GM21526 (cell line): ENCODE results near the gene ESR2.
"Not testable (repeated sequence)": the region's sequence is repeated elsewhere in the genome, so short reads cannot be mapped to it uniquely, and the experiment has no call there.

ENCODE experiments used
- ATAC-seq: cut with Tn5 transposase; IDR thresholded peaks from one replicate; pipeline ENCODE4 v1.9.1; 2021; ENCODE audit warnings: moderate library complexity; ENCODE audit not compliant: unreplicated experiment, low FRiP score

Gene ESR2

GRCh38 chr14:64227856-64228255 lies 66.3 kb downstream of the ESR2 start:
- ATAC-seq, result no peak

GRCh38 chr14:64225151-64225757 lies 68.9 kb downstream of the ESR2 start:
- ATAC-seq, result no peak

GRCh38 chr14:64221391-64222003 lies 72.7 kb downstream of the ESR2 start:
- no peak for ATAC-seq

- no peak for ATAC-seq
Measured at GRCh38 chr14:64220466-64220865, 73.7 kb downstream of the ESR2 start.

- ATAC-seq, result no peak
Measured at GRCh38 chr14:64220056-64220455, 74.1 kb downstream of the ESR2 start.

- ATAC-seq, result no peak
Measured at GRCh38 chr14:64218344-64219240, 75.6 kb downstream of the ESR2 start.

GRCh38 chr14:64217834-64218233 lies 76.3 kb downstream of the ESR2 start:
- ATAC-seq, result no peak

- no peak for ATAC-seq
Measured at GRCh38 chr14:64217308-64217707, 76.9 kb downstream of the ESR2 start.

- ATAC-seq, result no peak
Measured at GRCh38 chr14:64215978-64216377, 78.2 kb downstream of the ESR2 start.

GRCh38 chr14:64215274-64215673 lies 78.9 kb downstream of the ESR2 start:
- no peak for ATAC-seq

GRCh38 chr14:64213853-64214570 lies 80.2 kb downstream of the ESR2 start:
- no peak for ATAC-seq

GRCh38 chr14:64213086-64213485 lies 81.1 kb downstream of the ESR2 start:
- no peak for ATAC-seq

- no peak for ATAC-seq
Measured at GRCh38 chr14:64212666-64213065, 81.5 kb downstream of the ESR2 start.

- ATAC-seq, result not testable (repeated sequence)
Measured at GRCh38 chr14:64210912-64211311, 83.3 kb downstream of the ESR2 start.

- no peak for ATAC-seq
Measured at GRCh38 chr14:64210216-64210615, 84.0 kb downstream of the ESR2 start.

- no peak for ATAC-seq
Measured at GRCh38 chr14:64209444-64210131, 84.6 kb downstream of the ESR2 start.

GRCh38 chr14:64208981-64209380 lies 85.2 kb downstream of the ESR2 start:
- no peak for ATAC-seq

- ATAC-seq, result no peak
Measured at GRCh38 chr14:64208261-64208660, 85.9 kb downstream of the ESR2 start.

- no peak for ATAC-seq
Measured at GRCh38 chr14:64203366-64204006, 90.7 kb downstream of the ESR2 start.

- no peak for ATAC-seq
Measured at GRCh38 chr14:64202716-64203115, 91.5 kb downstream of the ESR2 start.
